Measurements from ENCODE around the gene SYNE1. TPM values are rescaled to one million over a fixed set of nuclear protein-coding genes. Genes with fewer than 3 reads are reported as not detected.

The SYNE1 gene
- total RNA-seq, 6 experiments from 2014 or later: 60.0 to 69.0 (median 66.9) TPM

- TF ChIP-seq, protein P1, sequence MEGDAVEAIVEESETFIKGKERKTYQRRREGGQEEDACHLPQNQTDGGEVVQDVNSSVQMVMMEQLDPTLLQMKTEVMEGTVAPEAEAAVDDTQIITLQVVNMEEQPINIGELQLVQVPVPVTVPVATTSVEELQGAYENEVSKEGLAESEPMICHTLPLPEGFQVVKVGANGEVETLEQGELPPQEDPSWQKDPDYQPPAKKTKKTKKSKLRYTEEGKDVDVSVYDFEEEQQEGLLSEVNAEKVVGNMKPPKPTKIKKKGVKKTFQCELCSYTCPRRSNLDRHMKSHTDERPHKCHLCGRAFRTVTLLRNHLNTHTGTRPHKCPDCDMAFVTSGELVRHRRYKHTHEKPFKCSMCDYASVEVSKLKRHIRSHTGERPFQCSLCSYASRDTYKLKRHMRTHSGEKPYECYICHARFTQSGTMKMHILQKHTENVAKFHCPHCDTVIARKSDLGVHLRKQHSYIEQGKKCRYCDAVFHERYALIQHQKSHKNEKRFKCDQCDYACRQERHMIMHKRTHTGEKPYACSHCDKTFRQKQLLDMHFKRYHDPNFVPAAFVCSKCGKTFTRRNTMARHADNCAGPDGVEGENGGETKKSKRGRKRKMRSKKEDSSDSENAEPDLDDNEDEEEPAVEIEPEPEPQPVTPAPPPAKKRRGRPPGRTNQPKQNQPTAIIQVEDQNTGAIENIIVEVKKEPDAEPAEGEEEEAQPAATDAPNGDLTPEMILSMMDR (IDR thresholded peaks at IDR 0.05): no peak
- DNase-seq: no peak
- Mint-ChIP-seq H3K27ac (no peak overlapping the region), H3K4me3 (no peak overlapping the region), H3K36me3 (ENCODE audit: low read depth) (peaks cover 28% of the 10 kb centered on the region), H3K4me1 (ENCODE audit: low read depth) (peaks cover 16% of the 10 kb centered on the region), H3K27me3 (ENCODE audit: insufficient read depth) (peaks cover 3% of the 10 kb centered on the region; the same call in 1 of the 2 replicates), H3K9me3 (no peaks in the 10 kb centered on the region)
Measured at GRCh38 chr6:152166497-152166896, 470.7 kb downstream of the SYNE1 start.

DNA sequence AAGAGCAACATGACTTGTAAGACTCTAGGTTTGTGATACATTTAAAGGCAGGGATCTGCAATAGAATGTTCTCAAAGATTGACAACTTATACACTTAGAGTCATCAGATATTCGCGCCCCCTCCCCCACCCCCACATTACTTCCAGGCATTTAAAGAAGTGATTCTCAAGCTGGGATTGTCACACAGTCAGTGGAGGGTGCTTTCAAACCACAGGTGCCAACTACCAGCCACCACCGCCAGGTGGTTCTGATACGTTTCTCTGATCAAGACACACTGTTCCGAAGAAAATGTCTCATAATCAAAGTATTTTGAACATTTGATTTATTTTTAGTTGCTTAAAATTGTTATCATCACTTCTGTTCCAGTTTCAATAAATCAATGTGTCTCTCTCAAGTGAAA, 472.2 kb downstream of the SYNE1 start:
- Mint-ChIP-seq H3K4me3 (no peak overlapping the region), H3K9me3 (no peaks in the 10 kb centered on the region)

GRCh38 chr6:152161501-152161900, 475.7 kb downstream of the SYNE1 start:
- peaks cover 15% of the 10 kb centered on the region for H3K4me1 Mint-ChIP-seq (ENCODE audit: low read depth)
- peak; percentile 27 for DNase-seq
- H3K27me3 Mint-ChIP-seq (ENCODE audit: insufficient read depth): peaks cover 3% of the 10 kb centered on the region; the same call in 1 of the 2 replicates
- TF ChIP-seq, protein P1 (IDR thresholded peaks at IDR 0.05): no peak
- peak overlapping the region; percentile 52 for H3K27ac Mint-ChIP-seq
- H3K9me3 Mint-ChIP-seq: no peaks in the 10 kb centered on the region
- H3K4me3 Mint-ChIP-seq: peak overlapping the region; percentile 15; the same call in 1 of the 2 replicates
- H3K36me3 Mint-ChIP-seq (ENCODE audit: low read depth): peaks cover 15% of the 10 kb centered on the region

More for the DNA sequence above, 472.2 kb downstream of the SYNE1 start:
- no peak for DNase-seq
- peaks cover 3% of the 10 kb centered on the region; the same call in 1 of the 2 replicates for H3K27me3 Mint-ChIP-seq (ENCODE audit: insufficient read depth)
- H3K36me3 Mint-ChIP-seq (ENCODE audit: low read depth): peaks cover 20% of the 10 kb centered on the region
- TF ChIP-seq, protein P1 (IDR thresholded peaks at IDR 0.05): no peak
- H3K4me1 Mint-ChIP-seq (ENCODE audit: low read depth): peaks cover 21% of the 10 kb centered on the region
- no peak overlapping the region for H3K27ac Mint-ChIP-seq

DNA sequence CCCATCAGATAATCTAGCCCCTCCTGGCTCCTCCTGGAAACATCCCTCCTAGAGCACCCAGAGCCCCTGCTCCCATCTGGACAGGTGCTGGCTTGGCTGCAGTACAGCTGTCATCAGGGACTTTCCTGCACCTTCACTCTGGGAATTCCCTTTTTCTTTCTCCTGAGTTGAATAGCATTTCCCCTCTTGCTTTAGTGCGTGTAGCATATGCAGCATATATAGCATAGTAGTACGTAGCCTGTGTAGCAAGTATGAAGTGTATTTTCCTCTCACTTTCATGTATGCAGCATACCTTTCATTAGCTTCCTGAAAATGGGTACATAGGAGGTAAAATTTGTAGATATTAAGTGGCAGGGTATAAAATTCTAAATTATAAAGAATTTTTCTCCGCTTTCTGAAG, 476.8 kb downstream of the SYNE1 start:
- H3K4me1 Mint-ChIP-seq (ENCODE audit: low read depth): peaks cover 15% of the 10 kb centered on the region
- peaks cover 19% of the 10 kb centered on the region for H3K36me3 Mint-ChIP-seq (ENCODE audit: low read depth)
- no peak overlapping the region for H3K4me3 Mint-ChIP-seq
- H3K27ac Mint-ChIP-seq: no peak overlapping the region
- no peak for DNase-seq
- TF ChIP-seq, protein P1 (IDR thresholded peaks at IDR 0.05): no peak
- no peaks in the 10 kb centered on the region for H3K9me3 Mint-ChIP-seq
- H3K27me3 Mint-ChIP-seq (ENCODE audit: insufficient read depth): peaks cover 3% of the 10 kb centered on the region; the same call in 1 of the 2 replicates

DNA sequence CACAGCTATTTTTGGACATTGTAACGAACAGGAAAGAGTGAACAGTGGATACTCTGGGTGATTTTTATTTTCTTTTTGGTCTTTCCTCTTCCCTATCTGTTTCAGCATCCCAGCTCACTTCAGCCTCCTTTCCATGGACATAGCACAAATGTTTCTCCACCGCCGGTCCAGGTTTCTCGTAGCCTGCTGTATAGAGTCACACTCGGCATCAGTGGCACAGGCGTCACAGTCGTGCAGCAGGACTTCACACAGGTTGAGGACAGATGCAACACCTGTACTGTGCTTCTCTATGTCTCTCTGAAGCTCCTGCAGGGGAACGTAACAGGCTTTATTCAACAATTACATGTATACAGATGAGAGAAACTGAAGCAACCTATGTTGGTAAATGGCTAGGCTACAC, 481.4 kb downstream of the SYNE1 start:
- no peak overlapping the region for H3K27ac Mint-ChIP-seq
- H3K27me3 Mint-ChIP-seq (ENCODE audit: insufficient read depth): no peaks in the 10 kb centered on the region
- H3K9me3 Mint-ChIP-seq: no peaks in the 10 kb centered on the region
- H3K4me3 Mint-ChIP-seq: no peak overlapping the region
- H3K4me1 Mint-ChIP-seq (ENCODE audit: low read depth): no peaks in the 10 kb centered on the region
- TF ChIP-seq, protein P1 (IDR thresholded peaks at IDR 0.05): no peak
- H3K36me3 Mint-ChIP-seq (ENCODE audit: low read depth): peaks cover 10% of the 10 kb centered on the region
- no peak for DNase-seq
